ENCODE measurements around the gene PFKFB4. TPM values are rescaled to one million over a fixed set of nuclear protein-coding genes. Genes with fewer than 3 reads are reported as not detected.
A peak's percentile ranks its signal among the peaks of the same experiment; 100 is the strongest.
"Not testable (repeated sequence)": the region's sequence is repeated elsewhere in the genome, so short reads cannot be mapped to it uniquely, and the experiment has no call there.

The PFKFB4 gene
- total RNA-seq, 1 experiment from 2014 or later, result 7.6 TPM

GRCh38 chr3:48501196-48501595, 55.4 kb downstream of the PFKFB4 start:
- no peak for DNase-seq (ENCODE audit: low spot score)

GRCh38 chr3:48500656-48501055, 55.9 kb downstream of the PFKFB4 start:
- no peak for DNase-seq (ENCODE audit: low spot score)

- DNase-seq (ENCODE audit: low spot score), result no peak
These were observed 63.5 kb downstream of the PFKFB4 start for GRCh38 chr3:48493203-48493501.

- DNase-seq (ENCODE audit: low spot score), result no peak
These were observed 64.0 kb downstream of the PFKFB4 start for GRCh38 chr3:48492461-48493202.

- no peak for DNase-seq (ENCODE audit: low spot score)
These were observed 69.7 kb downstream of the PFKFB4 start for GRCh38 chr3:48486952-48487351.

GRCh38 chr3:48482822-48483221, 73.8 kb downstream of the PFKFB4 start:
- not testable (repeated sequence) for DNase-seq (ENCODE audit: low spot score)

GRCh38 chr3:48480891-48481290, 75.7 kb downstream of the PFKFB4 start:
- not testable (repeated sequence) for DNase-seq (ENCODE audit: low spot score)

GRCh38 chr3:48478626-48479555, 77.7 kb downstream of the PFKFB4 start:
- no peak for DNase-seq (ENCODE audit: low spot score)

- no peak for DNase-seq (ENCODE audit: low spot score)
These were observed 78.6 kb downstream of the PFKFB4 start for GRCh38 chr3:48477959-48478520.

- DNase-seq (ENCODE audit: low spot score), result no peak
These were observed 80.1 kb downstream of the PFKFB4 start for GRCh38 chr3:48476426-48477053.

GRCh38 chr3:48475188-48475587, 81.4 kb downstream of the PFKFB4 start:
- DNase-seq (ENCODE audit: low spot score), result no peak

GRCh38 chr3:48474619-48475018, 82.0 kb downstream of the PFKFB4 start:
- DNase-seq (ENCODE audit: low spot score), result no peak

- DNase-seq (ENCODE audit: low spot score), result not testable (repeated sequence)
These were observed 82.6 kb downstream of the PFKFB4 start for GRCh38 chr3:48474031-48474430.

- no peak for DNase-seq (ENCODE audit: low spot score)
These were observed 83.0 kb downstream of the PFKFB4 start for GRCh38 chr3:48473617-48473952.

GRCh38 chr3:48472923-48473616, 83.5 kb downstream of the PFKFB4 start:
- DNase-seq (ENCODE audit: low spot score), result peak; percentile 90

GRCh38 chr3:48472673-48472922, 84.0 kb downstream of the PFKFB4 start:
- DNase-seq (ENCODE audit: low spot score), result no peak

GRCh38 chr3:48470286-48470685, 86.3 kb downstream of the PFKFB4 start:
- no peak for DNase-seq (ENCODE audit: low spot score)

- DNase-seq (ENCODE audit: low spot score), result no peak
These were observed 87.3 kb downstream of the PFKFB4 start for GRCh38 chr3:48469046-48469915.

GRCh38 chr3:48468329-48468731, 88.3 kb downstream of the PFKFB4 start:
- no peak for DNase-seq (ENCODE audit: low spot score)
